HepG2 (cell line): ENCODE results near the gene GNA12.

Source experiments
- EP300 ChIP-seq, 3 experiments: sonication (generic) in 1 of 3; formaldehyde crosslinking in 1 of 3; IDR thresholded peaks; 2 replicates each; pipeline versions ENCODE4 v1.5.1 to v1.6.1; 2011 to 2020; ENCODE audit warnings: low read depth in 2 of 3, low read length in 2 of 3, borderline replicate concordance in 1 of 3, improper control_type of control experiment in 1 of 3, mild to moderate bottlenecking in 1 of 3, missing genetic modification reagents in 1 of 3, moderate library complexity in 1 of 3
- MAX ChIP-seq: IDR thresholded peaks from 2 replicates; pipeline ENCODE4 v1.6.1; 2012; ENCODE audit warnings: inconsistent platforms
- POLR2A ChIP-seq, 2 experiments: IDR thresholded peaks; 2 replicates each; pipeline ENCODE4 v1.6.1; 2011; ENCODE audit warnings: low read depth in 2 of 2, low read length in 2 of 2, mild to moderate bottlenecking in 1 of 2, moderate library complexity in 1 of 2; ENCODE audit not compliant: insufficient read depth in 1 of 2
- POLR2AphosphoS5 ChIP-seq: IDR thresholded peaks from 2 replicates; pipeline ENCODE4 v1.6.1; 2012; ENCODE audit warnings: low read depth, low read length
- SPEN ChIP-seq: sonication (generic); formaldehyde crosslinking; IDR thresholded peaks from 2 replicates; pipeline ENCODE4 v1.5.1; 2020; ENCODE audit warnings: low read depth, mild to moderate bottlenecking, missing genetic modification reagents
- ZBTB7A ChIP-seq: sonication (generic); formaldehyde crosslinking; IDR thresholded peaks from 2 replicates; pipeline ENCODE4 v1.8.0; 2022; ENCODE audit warnings: mild to moderate bottlenecking, missing genetic modification reagents
- ZNF343 ChIP-seq: sonication (generic); formaldehyde crosslinking; IDR thresholded peaks from 2 replicates; pipeline ENCODE4 v1.4.0; 2020; ENCODE audit warnings: mild to moderate bottlenecking, missing genetic modification reagents
- ZNF768 ChIP-seq: sonication (generic); formaldehyde crosslinking; IDR thresholded peaks from 2 replicates; pipeline ENCODE4 v1.4.0; 2020; ENCODE audit warnings: missing genetic modification reagents

GRCh38 chr7:2750004-2750407, 94.1 kb downstream of the GNA12 start:
- TF ChIP-seq SPEN (CRISPR knock-in tag), result no peak
- TF ChIP-seq ZNF343, result no peak
- no peak for TF ChIP-seq POLR2AphosphoS5
- no peak for TF ChIP-seq ZNF768 (CRISPR knock-in tag)
- TF ChIP-seq POLR2A (IDR thresholded peaks at IDR 0.05; ENCODE audit: insufficient read depth in 1 of 2, low read depth in 2 of 2, low read length in 2 of 2), result no peak
- no peak for TF ChIP-seq EP300 (IDR thresholded peaks at IDR 0.05; ENCODE audit: low read depth in 2 of 2, low read length in 2 of 2)
- TF ChIP-seq EP300 (CRISPR knock-in tag; IDR thresholded peaks at IDR 0.05; ENCODE audit: borderline replicate concordance), result no peak
- no peak for TF ChIP-seq MAX
- no peak for TF ChIP-seq ZBTB7A (CRISPR knock-in tag)
